HG03135 (cell line): Measurements from ENCODE around the gene AMH.
A peak's percentile ranks its signal among the peaks of the same experiment; 100 is the strongest.
"Not testable (repeated sequence)": the region's sequence is repeated elsewhere in the genome, so short reads cannot be mapped to it uniquely, and the experiment has no call there.

Experiments used
- ATAC-seq: cut with Tn5 transposase; IDR thresholded peaks from one replicate; pipeline ENCODE4 v1.9.1; 2021; ENCODE audit warnings: mild to moderate bottlenecking, moderate library complexity; ENCODE audit not compliant: unreplicated experiment

AMH gene

GRCh38 chr19:2268480-2268830, 19.3 kb downstream of the AMH start:
- no peak for ATAC-seq

- no peak for ATAC-seq
These were observed 19.7 kb downstream of the AMH start for GRCh38 chr19:2268861-2269243.

- ATAC-seq, result peak; percentile 56
These were observed 20.4 kb downstream of the AMH start for GRCh38 chr19:2269244-2270156.

GRCh38 chr19:2270157-2270422, 21.0 kb downstream of the AMH start:
- ATAC-seq, result no peak

GRCh38 chr19:2270423-2271233, 21.5 kb downstream of the AMH start:
- ATAC-seq, result no peak

GRCh38 chr19:2271234-2272103, 22.3 kb downstream of the AMH start:
- no peak for ATAC-seq

GRCh38 chr19:2273356-2274184, 24.4 kb downstream of the AMH start:
- peak; percentile 29 for ATAC-seq

GRCh38 chr19:2274185-2274711, 25.1 kb downstream of the AMH start:
- no peak for ATAC-seq

- no peak for ATAC-seq
These were observed 25.9 kb downstream of the AMH start for GRCh38 chr19:2274931-2275535.

GRCh38 chr19:2275588-2276428, 26.7 kb downstream of the AMH start:
- no peak for ATAC-seq

- no peak for ATAC-seq
These were observed 27.4 kb downstream of the AMH start for GRCh38 chr19:2276429-2276986.

GRCh38 chr19:2277138-2277537, 28.0 kb downstream of the AMH start:
- ATAC-seq, result no peak

GRCh38 chr19:2278459-2279158, 29.5 kb downstream of the AMH start:
- no peak for ATAC-seq

- no peak for ATAC-seq
These were observed 31.6 kb downstream of the AMH start for GRCh38 chr19:2280633-2281264.

- not testable (repeated sequence) for ATAC-seq
These were observed 32.3 kb downstream of the AMH start for GRCh38 chr19:2281265-2282061.

- no peak for ATAC-seq
These were observed 33.1 kb downstream of the AMH start, which contains the start of gene PEAK3 for GRCh38 chr19:2282062-2282861. Gene PEAK3, minus strand, starts transcription at chr19:2282175. Its CDS starts 1,244 bp downstream, at chr19:2280931.
